SK-N-SH (cell line): ENCODE data around the gene MCCC1.

Source experiments
- RAD21 ChIP-seq: IDR thresholded peaks from 2 replicates; pipeline ENCODE4 v1.6.1; 2012; ENCODE audit warnings: mild to moderate bottlenecking, low read length
- SIN3A ChIP-seq: IDR thresholded peaks from 2 replicates; pipeline ENCODE4 v1.6.1; 2012; ENCODE audit warnings: low read depth, mild to moderate bottlenecking, low read length, moderate library complexity, borderline replicate concordance
- TF ChIP-seq, protein P1 (sequence below): fragments of 200-600 bp; sonication (generic); IDR thresholded peaks from 2 replicates; pipeline ENCODE4 v1.6.1; 2017; ENCODE audit warnings: antibody characterized with exemption, mild to moderate bottlenecking, moderate library complexity

DNA sequence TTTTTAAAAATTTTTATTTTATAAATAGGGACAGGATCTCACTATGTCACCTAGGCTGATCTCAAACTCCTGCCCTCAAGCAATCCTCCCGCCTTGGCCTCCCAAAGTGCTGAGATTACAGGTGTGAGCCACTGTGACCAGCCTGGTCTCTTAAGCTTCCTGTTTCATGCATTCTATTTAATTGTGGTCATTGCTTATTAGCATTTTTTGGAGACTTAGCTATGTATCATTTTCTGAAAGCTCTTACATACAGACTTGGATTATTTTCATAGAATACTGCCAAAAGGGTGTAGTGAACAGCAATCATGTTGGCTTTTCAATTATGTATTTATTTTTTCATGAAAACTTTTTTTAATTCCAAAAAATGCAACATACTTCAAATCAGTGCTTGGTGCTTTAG lies 67.5 kb downstream of the MCCC1 start:
- TF ChIP-seq SIN3A (no peak), RAD21 (no peak)
- TF ChIP-seq, protein P1, sequence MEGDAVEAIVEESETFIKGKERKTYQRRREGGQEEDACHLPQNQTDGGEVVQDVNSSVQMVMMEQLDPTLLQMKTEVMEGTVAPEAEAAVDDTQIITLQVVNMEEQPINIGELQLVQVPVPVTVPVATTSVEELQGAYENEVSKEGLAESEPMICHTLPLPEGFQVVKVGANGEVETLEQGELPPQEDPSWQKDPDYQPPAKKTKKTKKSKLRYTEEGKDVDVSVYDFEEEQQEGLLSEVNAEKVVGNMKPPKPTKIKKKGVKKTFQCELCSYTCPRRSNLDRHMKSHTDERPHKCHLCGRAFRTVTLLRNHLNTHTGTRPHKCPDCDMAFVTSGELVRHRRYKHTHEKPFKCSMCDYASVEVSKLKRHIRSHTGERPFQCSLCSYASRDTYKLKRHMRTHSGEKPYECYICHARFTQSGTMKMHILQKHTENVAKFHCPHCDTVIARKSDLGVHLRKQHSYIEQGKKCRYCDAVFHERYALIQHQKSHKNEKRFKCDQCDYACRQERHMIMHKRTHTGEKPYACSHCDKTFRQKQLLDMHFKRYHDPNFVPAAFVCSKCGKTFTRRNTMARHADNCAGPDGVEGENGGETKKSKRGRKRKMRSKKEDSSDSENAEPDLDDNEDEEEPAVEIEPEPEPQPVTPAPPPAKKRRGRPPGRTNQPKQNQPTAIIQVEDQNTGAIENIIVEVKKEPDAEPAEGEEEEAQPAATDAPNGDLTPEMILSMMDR, result no peak
